GM18861 (cell line): ENCODE measurements around the gene TIMM22.
"Not testable (repeated sequence)": the region's sequence is repeated elsewhere in the genome, so short reads cannot be mapped to it uniquely, and the experiment has no call there.

Experiments used
- ATAC-seq: cut with Tn5 transposase; IDR thresholded peaks from one replicate; pipeline ENCODE4 v1.9.1; 2021; ENCODE audit not compliant: unreplicated experiment

TIMM22 gene

GRCh38 chr17:996554-997344 is at the start of gene TIMM22:
TSS of gene TIMM22 (plus strand) at chr17:997129. CDS start at chr17:997143, 14 bp downstream.
- peak; percentile 88 for ATAC-seq

- no peak for ATAC-seq
Observed at GRCh38 chr17:948284-948852, 48.6 kb upstream of the TIMM22 start.

- ATAC-seq: no peak
Observed at GRCh38 chr17:949623-950303, 47.2 kb upstream of the TIMM22 start.

- ATAC-seq: no peak
Observed at GRCh38 chr17:951325-952132, 45.4 kb upstream of the TIMM22 start.

- not testable (repeated sequence) for ATAC-seq
Observed at GRCh38 chr17:952592-952991, 44.3 kb upstream of the TIMM22 start.

- no peak for ATAC-seq
Observed at GRCh38 chr17:953767-954166, 43.2 kb upstream of the TIMM22 start.

GRCh38 chr17:954431-955164 is 42.3 kb upstream of the TIMM22 start:
- no peak for ATAC-seq

GRCh38 chr17:956905-957304 is 40.0 kb upstream of the TIMM22 start:
- ATAC-seq: no peak

- ATAC-seq: no peak
Observed at GRCh38 chr17:957856-958421, 39.0 kb upstream of the TIMM22 start.

- ATAC-seq: no peak
Observed at GRCh38 chr17:958712-959451, 38.0 kb upstream of the TIMM22 start.

GRCh38 chr17:962166-962565 is 34.8 kb upstream of the TIMM22 start:
- no peak for ATAC-seq

- ATAC-seq: no peak
Observed at GRCh38 chr17:962670-963069, 34.3 kb upstream of the TIMM22 start.

- ATAC-seq: no peak
Observed at GRCh38 chr17:964876-965275, 32.1 kb upstream of the TIMM22 start.

- ATAC-seq: no peak
Observed at GRCh38 chr17:965311-965989, 31.5 kb upstream of the TIMM22 start.

GRCh38 chr17:967122-967521 is 29.8 kb upstream of the TIMM22 start:
- no peak for ATAC-seq

GRCh38 chr17:968812-969730 is 27.9 kb upstream of the TIMM22 start:
- ATAC-seq: no peak

GRCh38 chr17:969811-970355 is 27.0 kb upstream of the TIMM22 start:
- no peak for ATAC-seq

- ATAC-seq: no peak
Observed at GRCh38 chr17:970364-970763, 26.6 kb upstream of the TIMM22 start.
